Measurements from ENCODE around the gene PIK3IP1.
A peak's percentile ranks its signal among the peaks of the same experiment; 100 is the strongest.

Gene PIK3IP1

GRCh38 chr22:31272522-31273446 lies 19.5 kb downstream of the PIK3IP1 start:
- Histone ChIP-seq H4K20me1 (no peaks in the 10 kb centered on the region), H3K27ac (no peak overlapping the region), H3K27me3 (no peaks in the 10 kb centered on the region), H3K4me1 (no peaks in the 10 kb centered on the region), H3K9ac (no peak overlapping the region), H3K4me2 (no peak overlapping the region), H3K9me3 (no peaks in the 10 kb centered on the region), H3K4me3 (no peak overlapping the region), H3K36me3 (peaks cover 98% of the 10 kb centered on the region)
- TF ChIP-seq Cebpa-rat (IDR thresholded peaks at IDR 0.05), result peak; percentile 48; the same call in 1 of the 2 replicates

- Histone ChIP-seq H4K20me1 (no peaks in the 10 kb centered on the region), H3K27me3 (no peaks in the 10 kb centered on the region), H3K4me2 (no peak overlapping the region), H3K27ac (no peak overlapping the region), H3K36me3 (peaks cover 98% of the 10 kb centered on the region), H3K4me1 (no peaks in the 10 kb centered on the region), H3K9me3 (no peaks in the 10 kb centered on the region), H3K9ac (no peak overlapping the region), H3K4me3 (no peak overlapping the region)
- TF ChIP-seq Cebpa-rat (IDR thresholded peaks at IDR 0.05), result no peak
These were observed 20.8 kb downstream of the PIK3IP1 start for GRCh38 chr22:31271485-31271884.

GRCh38 chr22:31271026-31271425 lies 21.3 kb downstream of the PIK3IP1 start:
- Histone ChIP-seq H3K4me2 (no peak overlapping the region), H3K27ac (no peak overlapping the region), H3K36me3 (peaks cover 100% of the 10 kb centered on the region), H3K4me1 (no peaks in the 10 kb centered on the region), H4K20me1 (no peaks in the 10 kb centered on the region), H3K9ac (no peak overlapping the region), H3K27me3 (no peaks in the 10 kb centered on the region), H3K9me3 (no peaks in the 10 kb centered on the region), H3K4me3 (no peak overlapping the region)
- TF ChIP-seq Cebpa-rat (IDR thresholded peaks at IDR 0.05), result no peak

- no peaks in the 10 kb centered on the region for H3K9me3 ChIP-seq
- H3K36me3 ChIP-seq, result peaks cover 99% of the 10 kb centered on the region
- no peak overlapping the region for H3K27ac ChIP-seq
- no peaks in the 10 kb centered on the region for H3K4me1 ChIP-seq
- TF ChIP-seq Cebpa-rat (IDR thresholded peaks at IDR 0.05), result no peak
- no peak overlapping the region for H3K4me2 ChIP-seq
- H3K9ac ChIP-seq, result no peak overlapping the region
- no peaks in the 10 kb centered on the region for H3K27me3 ChIP-seq
- no peak overlapping the region for H3K4me3 ChIP-seq
- no peaks in the 10 kb centered on the region for H4K20me1 ChIP-seq
These were observed 22.3 kb downstream of the PIK3IP1 start for GRCh38 chr22:31269892-31270579.

GRCh38 chr22:31268281-31268680 lies 24.0 kb downstream of the PIK3IP1 start:
- Histone ChIP-seq H3K4me1 (no peaks in the 10 kb centered on the region), H3K9ac (no peak overlapping the region), H3K4me3 (no peak overlapping the region), H3K27me3 (no peaks in the 10 kb centered on the region), H3K9me3 (no peaks in the 10 kb centered on the region), H3K27ac (no peak overlapping the region), H3K36me3 (peaks cover 99% of the 10 kb centered on the region), H3K4me2 (no peak overlapping the region), H4K20me1 (no peaks in the 10 kb centered on the region)
- TF ChIP-seq Cebpa-rat (IDR thresholded peaks at IDR 0.05), result no peak

- H3K36me3 ChIP-seq, result peaks cover 99% of the 10 kb centered on the region
- no peaks in the 10 kb centered on the region for H3K9me3 ChIP-seq
- no peaks in the 10 kb centered on the region for H4K20me1 ChIP-seq
- no peaks in the 10 kb centered on the region for H3K27me3 ChIP-seq
- no peak overlapping the region for H3K27ac ChIP-seq
- H3K4me1 ChIP-seq, result no peaks in the 10 kb centered on the region
- no peak overlapping the region for H3K4me2 ChIP-seq
- no peak for TF ChIP-seq Cebpa-rat (IDR thresholded peaks at IDR 0.05)
- H3K9ac ChIP-seq, result no peak overlapping the region
- H3K4me3 ChIP-seq, result no peak overlapping the region
These were observed 28.2 kb downstream of the PIK3IP1 start for GRCh38 chr22:31263896-31264640.

GRCh38 chr22:31262312-31263133 lies 29.8 kb downstream of the PIK3IP1 start:
- H3K9me3 ChIP-seq, result no peaks in the 10 kb centered on the region
- H3K9ac ChIP-seq, result no peak overlapping the region
- H3K4me3 ChIP-seq, result no peak overlapping the region
- no peaks in the 10 kb centered on the region for H3K4me1 ChIP-seq
- no peak for TF ChIP-seq Cebpa-rat (IDR thresholded peaks at IDR 0.05)
- no peak overlapping the region for H3K27ac ChIP-seq
- peaks cover 97% of the 10 kb centered on the region for H3K36me3 ChIP-seq
- H3K27me3 ChIP-seq, result no peaks in the 10 kb centered on the region
- no peak overlapping the region for H3K4me2 ChIP-seq
- no peaks in the 10 kb centered on the region for H4K20me1 ChIP-seq

- Histone ChIP-seq H3K9me3 (no peaks in the 10 kb centered on the region), H3K9ac (no peak overlapping the region), H3K27ac (no peak overlapping the region), H3K4me2 (no peak overlapping the region), H3K4me1 (no peaks in the 10 kb centered on the region), H3K4me3 (no peak overlapping the region), H3K36me3 (peaks cover 76% of the 10 kb centered on the region), H3K27me3 (no peaks in the 10 kb centered on the region), H4K20me1 (no peaks in the 10 kb centered on the region)
- no peak for TF ChIP-seq Cebpa-rat (IDR thresholded peaks at IDR 0.05)
These were observed 31.8 kb downstream of the PIK3IP1 start for GRCh38 chr22:31260474-31260856.
